Measurements from ENCODE around the gene CREBRF.

- no peak for TF ChIP-seq CTCF (IDR thresholded peaks at IDR 0.05; ENCODE audit: insufficient read depth, low read length, poor library complexity, severe bottlenecking)
- TF ChIP-seq EZH2phosphoT487 (conservative IDR thresholded peaks at IDR 0.05; ENCODE audit: low read length) = no peak
These were observed 37.8 kb upstream of the CREBRF start for GRCh38 chr5:173018358-173018757.

Measured in SU-DHL-6 (cell line).